Stimulated activated CD8-positive, alpha-beta memory T cell treated with anti-CD3 and anti-CD28 coated beads, Interleukin-7, amount 100 ng/mL, for 48 hours (primary cell): ENCODE measurements around the gene IL21R.
"Not testable (repeated sequence)": the region's sequence is repeated elsewhere in the genome, so short reads cannot be mapped to it uniquely, and the experiment has no call there.

Experiments used
- DNase-seq, 2 donors: peaks; one replicate each; pipeline ENCODE4 v3.0.0-alpha.2; 2020; ENCODE audit warnings: low read depth in 1 of 2; ENCODE audit errors: extremely low read depth in 1 of 2

The IL21R gene

DNA sequence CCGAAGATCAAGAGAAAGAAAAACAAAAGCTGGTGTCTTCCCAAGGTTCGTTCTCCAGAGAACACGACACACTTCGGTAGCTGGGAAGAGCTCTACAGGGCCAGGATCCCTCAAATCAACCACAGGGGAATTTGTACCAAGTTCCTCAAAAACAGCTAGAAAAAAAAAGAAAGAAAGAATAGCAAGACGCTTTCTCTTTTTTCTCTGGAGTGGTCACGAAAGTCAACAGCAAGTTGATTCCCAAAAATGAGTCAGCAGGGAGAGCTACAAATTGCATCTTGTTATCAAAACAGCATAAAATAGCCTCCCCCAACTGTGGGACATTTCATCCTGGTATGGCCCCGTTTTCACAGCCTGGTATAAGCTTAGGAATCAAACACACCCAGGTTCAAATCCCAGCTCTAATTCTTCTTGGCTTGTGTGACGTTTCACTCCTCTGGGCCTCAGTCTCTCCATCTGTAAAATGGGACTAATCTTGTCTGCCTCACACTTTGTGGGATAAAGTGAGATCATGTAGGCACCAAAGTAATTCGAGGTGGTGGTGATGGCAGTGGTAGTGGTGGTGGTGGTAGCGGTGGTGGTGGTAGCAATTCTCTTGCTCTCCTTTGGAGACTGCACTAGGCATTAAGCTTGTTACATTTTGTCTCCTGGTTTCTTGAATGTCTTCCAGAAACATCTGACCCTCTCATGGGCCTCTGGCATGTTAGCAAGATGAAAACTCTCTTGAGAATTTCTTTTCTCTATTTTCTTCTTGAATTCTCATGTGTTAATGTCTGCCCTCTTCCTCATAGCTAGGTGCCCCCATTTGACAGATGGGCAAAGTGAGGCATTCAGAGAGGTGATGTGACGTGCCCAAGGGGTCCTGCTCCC lies 988 bp upstream of the IL21R start:
- no peak for DNase-seq

DNA sequence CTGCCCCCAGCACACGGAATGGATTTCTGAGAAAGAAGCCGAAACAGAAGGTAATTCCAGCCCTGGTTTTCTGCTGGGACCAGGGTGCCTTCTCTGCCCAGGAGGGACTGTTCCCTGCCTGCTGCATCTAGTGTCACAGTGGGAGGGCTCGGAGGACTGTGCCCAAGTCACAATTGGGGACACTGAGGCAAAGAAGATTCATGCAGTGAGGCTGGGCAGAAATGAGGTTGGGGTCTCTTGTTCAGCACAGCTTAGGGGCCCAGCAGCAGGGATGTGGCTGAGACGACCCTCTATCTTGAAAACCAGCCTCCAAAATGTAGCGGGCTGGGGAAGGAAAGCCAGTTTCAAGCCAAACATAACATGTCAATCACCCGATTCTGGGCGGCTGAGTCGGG lies 592 bp downstream of the IL21R start:
- no peak for DNase-seq

DNA sequence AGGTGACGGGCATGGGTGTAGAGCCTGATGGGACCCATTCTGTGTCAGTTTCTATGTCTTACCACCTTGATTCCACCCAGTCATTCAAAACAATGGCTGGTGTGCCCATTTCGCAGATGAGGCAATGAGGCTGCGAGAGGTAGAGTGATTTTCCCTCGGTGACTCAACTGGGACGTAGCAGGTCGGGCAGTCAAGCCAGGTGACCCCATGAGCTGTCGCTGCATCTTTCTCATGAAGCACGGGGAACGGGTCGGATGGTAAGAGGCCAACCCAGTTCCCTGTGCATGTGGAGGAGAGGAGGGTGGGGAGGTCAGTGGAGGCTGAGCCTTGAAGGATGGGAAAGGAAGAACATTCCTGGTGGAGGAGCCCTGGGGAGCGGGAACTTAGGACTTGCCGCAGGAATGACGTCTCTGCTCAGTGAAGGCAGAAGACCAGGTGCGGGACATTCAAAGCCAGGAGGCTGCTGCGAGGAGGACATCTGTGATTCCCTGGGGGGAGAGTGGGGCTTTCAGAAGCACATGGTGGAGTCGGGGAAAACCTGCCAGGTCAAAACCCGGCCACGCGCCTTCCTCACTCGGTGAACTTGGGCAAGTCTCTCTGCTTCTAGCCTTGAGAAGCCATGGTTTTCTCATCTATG lies 1.1 kb downstream of the IL21R start:
- peak in 1 of 2 donors; percentile 55 for DNase-seq

DNA sequence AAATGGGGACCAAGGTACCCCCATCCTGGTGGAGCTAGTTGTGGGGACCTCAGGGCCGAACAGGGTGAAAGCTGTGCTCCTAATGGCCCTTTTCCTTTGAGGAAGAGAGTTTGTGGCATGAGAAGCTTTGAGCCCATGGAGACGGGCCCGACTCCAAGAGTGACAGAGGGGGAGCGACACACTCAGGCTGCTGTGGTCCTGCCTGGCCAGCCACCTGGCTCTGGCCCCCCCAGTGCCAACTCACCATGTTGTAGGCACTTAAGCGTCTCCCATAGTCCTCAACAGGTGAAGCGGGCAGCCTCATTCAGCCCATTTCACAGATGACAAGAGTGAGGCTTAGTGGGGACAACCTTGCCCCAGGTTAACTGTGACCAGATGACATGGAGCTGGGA lies 1.6 kb downstream of the IL21R start:
- no peak for DNase-seq

DNA sequence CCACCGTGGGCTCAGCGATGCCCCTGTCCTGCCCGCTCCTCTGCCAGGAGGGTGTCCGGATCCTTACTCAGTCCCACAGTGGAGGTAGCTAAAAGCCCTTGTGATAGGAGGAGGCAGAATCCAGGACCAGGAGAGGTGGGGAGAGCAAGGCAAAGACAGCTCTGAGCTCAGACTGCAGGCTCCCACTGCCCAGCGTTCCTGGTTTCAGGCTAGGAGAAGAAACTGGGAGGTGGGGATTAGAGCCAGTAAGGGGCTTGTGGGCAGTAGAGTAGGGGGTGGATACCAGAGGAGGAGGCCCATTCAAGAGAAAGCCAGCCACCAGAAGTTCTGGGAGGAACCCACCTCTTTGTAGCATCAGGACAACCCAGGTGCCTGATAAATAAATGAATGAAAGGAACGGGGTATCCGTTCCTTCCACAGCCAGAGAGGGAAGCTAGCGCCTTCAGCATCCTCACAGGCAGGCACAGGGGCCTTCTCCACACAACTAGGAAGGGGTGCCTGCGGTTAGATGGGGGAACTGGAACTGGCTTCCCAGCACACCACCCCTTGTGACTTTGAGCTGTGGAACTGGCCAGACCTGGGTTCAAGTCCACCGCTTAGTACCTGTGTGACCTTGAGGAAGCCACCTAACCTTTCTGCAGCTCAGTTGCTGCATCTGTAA lies 2.3 kb downstream of the IL21R start:
- no peak for DNase-seq

DNA sequence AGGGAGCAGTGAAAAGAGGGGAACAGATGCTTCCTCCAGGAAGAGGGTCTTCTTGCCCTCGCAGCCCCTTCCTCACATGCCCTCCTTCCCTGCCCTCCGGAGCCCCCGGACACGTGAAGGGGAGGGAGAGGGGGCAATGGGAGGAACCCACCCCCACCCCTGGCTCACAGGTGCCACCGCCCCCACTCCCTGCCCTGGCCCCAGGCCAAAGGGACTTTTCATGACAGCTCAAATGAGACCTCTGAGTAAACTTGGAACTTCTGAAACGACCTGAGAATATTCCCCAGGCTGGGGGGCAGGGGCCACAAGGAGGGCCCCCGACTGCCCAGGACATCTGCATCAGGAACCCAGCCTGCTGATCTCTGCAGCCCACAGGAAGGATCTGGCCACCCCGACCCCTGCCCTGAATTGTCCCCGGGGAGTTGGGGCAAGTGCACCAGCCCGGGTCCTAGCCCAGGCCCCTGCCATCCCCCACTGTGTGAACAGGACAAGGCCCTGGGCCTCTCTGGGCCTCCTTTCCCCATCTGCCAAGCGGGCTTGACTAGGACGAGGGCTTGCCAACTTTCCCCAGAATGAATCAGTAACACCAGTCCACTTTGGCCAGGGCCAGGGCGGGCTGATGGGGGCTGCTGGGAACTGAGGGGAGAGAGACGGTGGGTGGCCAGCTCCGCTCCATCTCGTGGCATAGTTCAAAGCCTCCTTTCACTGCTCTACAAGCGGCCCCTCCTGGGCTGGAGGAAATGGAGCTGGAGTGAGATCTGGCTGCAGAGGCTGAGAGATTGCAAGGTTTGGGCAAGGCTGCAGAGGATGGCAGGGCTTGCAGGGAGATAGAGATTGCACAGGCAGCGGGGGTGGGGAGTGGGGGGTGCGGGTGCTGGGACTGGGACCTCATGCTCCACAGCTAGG lies 3.8 kb downstream of the IL21R start:
- peak in 1 of 2 donors; percentile 81 for DNase-seq

DNA sequence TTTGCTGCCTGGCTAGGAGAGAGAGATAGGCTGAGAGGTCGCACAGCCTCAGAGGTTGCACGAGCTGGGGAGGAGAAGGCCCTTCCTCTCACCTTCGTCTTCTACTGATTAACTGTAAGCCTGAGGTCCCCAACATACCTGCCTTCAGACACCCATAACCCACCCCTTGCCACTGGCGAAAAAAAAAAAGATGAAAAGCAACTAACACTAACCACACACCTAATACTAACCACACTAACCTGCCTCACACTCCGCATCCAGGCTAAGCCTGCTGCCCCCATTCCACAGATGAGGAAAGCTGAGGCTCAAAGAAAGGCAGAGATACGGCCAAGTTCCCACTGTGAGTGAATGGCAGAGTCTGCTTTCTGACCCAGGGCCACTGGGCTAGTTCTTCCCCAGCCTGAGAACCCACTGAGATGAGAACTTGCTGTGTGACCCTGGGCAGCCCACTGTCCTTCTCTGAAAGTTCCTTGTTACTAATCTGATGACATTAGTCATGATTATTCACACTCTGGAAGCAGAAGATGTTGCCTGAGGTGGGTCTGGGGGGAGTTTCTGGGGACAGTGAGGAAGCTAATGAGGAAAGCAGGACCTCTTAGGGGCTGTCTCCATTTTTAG lies 4.6 kb downstream of the IL21R start:
- no peak for DNase-seq

DNA sequence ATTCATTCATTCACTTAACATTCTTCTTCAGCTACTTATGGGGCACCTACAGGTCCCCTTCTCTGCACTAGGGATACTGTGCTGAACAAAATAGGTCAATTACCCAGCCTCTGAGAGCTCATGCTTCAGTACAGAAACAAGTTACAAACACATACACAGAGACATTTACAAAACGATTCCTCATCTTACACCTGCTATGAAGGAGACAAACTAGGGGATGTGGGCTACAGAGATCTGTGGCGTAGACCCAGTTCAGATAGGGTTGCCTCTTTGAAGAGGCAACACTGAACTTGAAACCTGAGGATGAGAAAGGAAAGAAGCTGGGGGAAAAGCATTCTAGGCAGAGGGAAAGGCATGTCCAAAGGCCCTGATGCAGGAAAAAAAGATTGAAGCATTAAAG lies 5.2 kb downstream of the IL21R start:
- DNase-seq, result no peak

DNA sequence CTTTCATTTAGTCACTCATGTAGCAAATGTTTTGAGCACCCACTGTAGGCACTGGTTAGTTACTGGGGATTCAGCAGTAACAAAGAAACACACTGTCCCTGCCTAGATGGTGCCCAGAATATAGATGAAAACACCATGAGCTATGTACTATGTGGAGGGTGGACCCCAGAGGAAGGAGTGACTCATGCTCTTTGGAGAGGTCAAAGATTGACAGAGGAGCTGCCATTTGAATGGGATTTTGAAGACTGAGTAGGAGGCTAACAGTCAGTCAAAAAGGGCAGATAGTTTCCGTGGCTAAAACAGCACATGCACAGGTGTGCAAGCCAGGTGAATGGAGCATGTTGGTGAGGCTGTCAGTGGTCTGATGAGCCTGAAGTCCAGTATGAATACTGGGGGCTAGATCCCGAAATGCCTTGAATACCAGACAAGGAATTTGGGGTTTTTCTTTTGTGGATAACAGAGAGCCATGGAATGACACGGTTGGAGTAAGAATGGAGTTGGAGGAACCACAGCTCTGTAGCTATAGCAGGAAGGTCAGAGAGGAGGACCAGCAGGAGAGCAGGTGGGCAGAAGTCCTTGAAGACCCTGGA lies 6.1 kb downstream of the IL21R start:
- no peak for DNase-seq

DNA sequence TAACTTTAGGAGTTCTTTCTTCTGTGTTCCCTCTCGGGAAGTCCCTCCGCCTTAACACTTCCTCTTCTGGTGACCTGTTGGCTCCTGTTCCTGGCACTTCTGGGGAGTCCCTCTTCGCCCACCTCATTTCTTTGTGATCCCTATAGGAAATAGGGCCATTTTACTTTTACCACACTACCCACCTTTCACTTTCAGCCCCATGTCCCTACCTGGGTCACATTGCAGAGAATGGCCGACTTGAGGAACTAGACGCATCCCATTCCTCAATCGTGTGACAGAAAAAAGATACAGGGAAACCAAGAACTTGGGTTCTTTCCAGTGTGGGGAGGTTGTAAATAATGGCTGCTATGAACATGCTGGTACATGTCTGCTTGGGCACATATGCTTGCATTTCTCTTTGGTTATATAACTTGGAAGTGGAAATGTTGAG lies 6.6 kb downstream of the IL21R start:
- no peak for DNase-seq

DNA sequence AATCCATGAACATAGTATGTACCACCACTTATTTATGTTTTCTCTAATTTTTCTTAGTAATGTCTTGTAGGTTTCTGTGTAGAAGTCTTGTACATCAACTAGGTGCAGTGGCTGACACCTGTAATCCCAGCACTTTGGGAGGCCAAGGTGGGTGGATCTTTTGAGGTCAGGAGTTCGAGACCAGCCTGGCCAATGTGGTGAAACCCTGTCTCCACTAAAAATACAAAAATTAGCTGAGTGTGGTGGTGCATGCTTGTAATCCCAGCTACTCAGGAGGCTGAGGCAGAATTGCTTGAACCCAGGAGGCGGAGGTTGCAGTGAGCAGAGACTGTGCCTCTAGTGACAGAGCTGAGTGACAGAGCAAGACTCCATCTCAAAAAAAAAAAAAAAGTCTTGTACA lies 8.0 kb downstream of the IL21R start:
- not testable (repeated sequence) for DNase-seq

DNA sequence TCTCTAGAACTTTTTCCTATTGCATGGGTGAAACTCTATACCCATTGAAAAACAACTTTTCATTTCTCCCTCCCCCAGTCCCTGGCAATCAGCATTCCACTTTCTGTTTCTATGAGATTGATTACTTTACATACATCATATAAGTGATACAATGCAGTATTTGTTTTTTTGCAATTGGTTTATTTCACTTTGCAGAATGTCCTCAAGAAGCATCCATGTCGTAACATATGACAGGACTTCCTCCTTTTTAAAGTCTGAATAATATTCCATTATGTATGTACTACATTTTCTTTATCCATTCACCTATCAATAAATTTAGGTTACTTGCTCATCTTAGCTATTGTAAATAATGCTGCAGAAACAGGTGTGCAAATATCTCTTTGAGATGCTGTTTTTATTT lies 8.8 kb downstream of the IL21R start:
- DNase-seq, result no peak

DNA sequence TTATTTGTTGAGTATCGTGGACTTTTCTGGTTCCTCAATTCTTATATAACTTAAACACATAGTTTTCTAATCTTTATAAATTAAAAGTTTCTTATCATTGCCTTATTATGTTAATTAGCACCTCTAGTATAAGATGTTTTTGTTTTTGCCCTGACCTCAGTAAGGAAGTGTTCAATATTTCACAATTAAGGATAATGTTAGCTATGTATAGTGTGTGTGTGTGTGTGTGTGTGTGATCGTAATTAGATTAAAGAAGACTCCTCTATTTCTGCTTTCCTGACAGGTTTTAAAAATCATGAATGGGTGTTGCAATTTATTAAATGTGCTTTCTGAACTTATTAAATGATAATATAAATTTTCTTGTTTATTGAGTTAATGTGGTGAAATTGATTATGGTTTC lies 12.0 kb downstream of the IL21R start:
- DNase-seq, result no peak

DNA sequence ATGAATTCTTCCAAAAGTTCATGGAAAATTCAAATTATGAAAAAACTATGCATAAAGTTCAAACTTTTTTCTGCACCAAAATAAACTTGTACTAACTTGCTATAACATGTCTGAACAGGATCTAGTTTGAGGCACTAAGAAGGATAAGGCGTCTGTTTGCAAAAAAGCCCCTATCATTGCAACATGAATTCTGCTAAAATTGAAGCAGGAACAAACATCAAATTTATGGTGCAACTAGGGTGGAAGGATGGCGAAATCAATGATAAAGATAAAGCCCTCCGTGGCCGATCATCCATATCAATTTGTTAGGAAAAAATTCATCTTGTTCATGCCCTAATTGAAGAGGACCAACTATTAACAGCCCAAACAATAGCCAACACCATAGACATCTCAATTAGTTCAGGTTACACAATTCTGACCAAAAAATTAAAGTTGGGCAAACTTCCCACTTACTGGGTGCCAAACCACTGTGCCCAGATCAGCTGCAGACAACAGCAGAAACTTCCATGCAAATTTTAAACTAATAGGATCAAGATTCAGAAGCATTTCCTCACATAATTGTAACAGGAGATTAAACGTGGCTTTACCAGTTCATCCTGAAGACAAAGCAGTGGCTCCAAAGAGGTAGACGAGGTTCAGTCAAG lies 12.9 kb downstream of the IL21R start:
- DNase-seq, result no peak

DNA sequence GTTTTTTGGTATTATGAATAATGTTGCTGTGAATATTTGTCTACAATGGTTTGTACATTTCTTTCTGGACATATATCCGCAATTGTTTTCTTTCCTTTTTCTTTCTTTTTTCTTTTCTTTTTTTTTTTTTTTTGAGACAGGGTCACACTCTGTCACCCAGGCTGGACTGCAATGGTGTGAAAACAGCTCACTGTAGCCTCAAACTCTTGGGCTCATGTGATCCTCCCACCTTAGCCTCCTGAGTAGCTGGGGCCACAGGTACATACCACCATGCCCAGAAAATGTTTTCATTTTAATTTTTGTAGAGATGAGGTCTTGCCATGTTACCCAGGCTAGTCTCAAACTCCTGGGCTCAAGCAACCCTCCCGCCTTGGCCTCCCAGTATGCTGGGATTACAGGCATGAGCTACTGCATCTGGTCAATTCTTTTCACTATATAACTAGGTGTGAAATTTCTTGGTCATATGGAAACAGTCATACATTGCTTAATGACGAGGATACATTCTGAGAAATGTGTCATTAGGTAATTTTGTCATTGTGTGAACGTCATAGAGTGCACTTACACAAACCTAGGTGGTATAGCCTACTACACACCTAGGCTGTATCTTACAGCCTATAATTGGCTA lies 15.2 kb downstream of the IL21R start:
- no peak for DNase-seq

DNA sequence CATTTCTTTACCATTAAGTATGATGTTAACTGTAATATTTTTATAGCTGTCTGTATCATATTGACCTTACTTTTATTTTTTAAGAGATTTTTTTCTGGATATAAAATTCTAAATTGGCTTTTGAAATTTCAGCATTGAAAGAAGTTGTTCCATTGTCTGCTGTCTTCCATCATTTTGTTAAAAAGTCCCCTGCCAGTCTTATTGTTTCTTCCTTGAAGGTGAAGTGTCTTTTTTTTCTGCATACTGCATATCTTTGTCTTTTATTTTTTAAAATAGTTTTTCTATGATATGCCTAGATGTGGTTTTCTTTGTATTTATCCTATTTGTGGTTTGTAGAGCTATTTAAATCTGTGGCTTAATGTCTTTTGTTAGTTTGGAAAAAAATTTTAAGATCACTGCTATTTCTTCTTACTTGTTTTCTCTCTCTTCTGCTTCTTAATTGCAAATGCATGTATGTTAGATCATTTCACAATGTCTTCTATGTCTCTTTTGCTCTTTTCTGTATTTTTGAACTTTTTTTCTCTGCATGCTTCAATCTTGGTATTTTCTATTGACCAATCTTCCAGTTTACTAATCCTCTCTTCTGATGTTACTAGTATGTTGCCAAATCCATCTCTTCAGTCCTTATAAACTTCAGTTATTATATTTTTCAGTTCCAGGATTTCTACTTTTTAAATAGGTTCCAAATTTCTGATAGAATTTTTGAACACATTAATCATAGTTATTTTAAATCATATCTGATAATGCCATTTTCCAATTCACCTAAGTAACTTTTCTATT lies 20.2 kb downstream of the IL21R start:
- no peak for DNase-seq

DNA sequence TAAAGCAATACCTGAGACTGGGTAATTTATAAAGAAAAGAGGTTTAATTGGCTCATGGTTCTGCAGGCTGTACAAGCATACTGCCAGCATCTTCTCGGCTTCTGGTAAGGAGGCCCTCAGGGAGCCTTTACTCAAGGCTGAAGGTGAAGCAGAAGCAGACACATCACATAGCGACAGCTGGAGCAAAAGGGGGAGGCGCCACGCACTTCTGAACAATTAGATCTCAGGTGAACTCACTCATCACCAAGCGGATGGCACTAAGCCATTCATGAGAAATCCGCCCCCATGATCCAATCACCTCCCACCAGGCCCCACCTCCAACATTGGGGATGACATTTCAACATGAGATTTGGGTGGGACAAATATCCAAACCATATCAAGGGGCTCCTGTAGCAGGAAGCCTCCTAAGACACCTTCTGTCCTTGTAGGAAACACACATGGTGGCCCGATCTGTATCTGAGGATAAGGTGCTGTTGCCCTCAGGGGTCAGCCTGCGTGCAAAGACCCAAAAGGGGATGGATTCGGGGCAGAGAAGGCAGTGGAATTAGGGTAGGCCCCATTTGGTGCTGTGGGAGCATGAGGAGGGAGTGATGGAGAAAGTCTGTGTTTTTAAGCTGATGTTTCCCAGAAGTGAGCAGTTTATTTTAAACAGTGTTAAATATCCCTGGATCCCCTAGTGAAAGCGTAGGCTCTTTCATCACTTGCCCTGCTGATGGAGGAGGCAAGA lies 23.0 kb downstream of the IL21R start:
- no peak for DNase-seq

DNA sequence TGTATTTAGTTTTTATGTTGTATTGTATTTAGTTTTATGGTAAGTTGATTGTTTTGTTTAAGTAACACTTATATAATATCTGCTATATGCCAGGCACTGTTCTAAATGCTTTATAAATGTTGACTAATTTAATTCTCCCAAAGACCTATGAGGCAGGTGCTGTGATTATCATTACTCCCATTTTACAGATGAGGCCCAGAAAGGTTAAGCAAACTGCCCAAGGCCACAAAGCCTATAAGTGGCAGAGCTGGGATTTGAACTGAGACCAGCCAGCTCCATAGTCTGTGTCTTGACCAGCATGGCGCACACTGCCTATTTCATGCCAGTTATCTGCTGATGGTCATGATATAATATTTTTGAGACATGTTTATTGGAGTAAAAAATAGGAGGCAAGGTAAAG lies 24.0 kb downstream of the IL21R start:
- DNase-seq, result no peak
